B cell (primary cell): ENCODE data around the gene RTTN.

Source experiments
- EZH2 ChIP-seq: IDR thresholded peaks from 2 replicates; pipeline ENCODE4 v1.6.1; 2012; ENCODE audit warnings: borderline replicate concordance, low read depth, mild to moderate bottlenecking, moderate library complexity, low read length; ENCODE audit not compliant: insufficient read depth, poor library complexity, severe bottlenecking
- TF ChIP-seq, protein P1 (sequence below): fragments of 200-600 bp; IDR thresholded peaks from one replicate; pipeline ENCODE4 v1.8.0; 2022; ENCODE audit warnings: antibody characterized with exemption, mild to moderate bottlenecking

DNA sequence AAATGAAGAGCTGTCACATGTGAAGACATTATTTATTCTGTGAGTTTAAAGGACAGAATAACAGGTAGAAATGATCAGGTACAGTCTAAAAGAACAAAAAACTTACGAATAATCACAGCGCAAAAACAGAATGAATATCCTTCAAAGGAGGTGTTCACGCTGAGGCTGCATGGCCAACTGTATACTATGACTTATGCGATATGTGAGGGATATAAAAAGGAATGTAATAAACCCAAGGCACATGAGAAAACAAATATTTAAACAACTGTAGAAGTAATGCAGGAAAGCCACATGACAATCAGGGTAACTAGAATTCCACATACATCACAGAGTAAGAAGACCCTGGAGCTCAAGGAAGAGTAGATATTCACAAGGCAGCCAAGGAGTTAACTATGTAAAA lies 81.3 kb downstream of the RTTN start:
- TF ChIP-seq, protein P1, sequence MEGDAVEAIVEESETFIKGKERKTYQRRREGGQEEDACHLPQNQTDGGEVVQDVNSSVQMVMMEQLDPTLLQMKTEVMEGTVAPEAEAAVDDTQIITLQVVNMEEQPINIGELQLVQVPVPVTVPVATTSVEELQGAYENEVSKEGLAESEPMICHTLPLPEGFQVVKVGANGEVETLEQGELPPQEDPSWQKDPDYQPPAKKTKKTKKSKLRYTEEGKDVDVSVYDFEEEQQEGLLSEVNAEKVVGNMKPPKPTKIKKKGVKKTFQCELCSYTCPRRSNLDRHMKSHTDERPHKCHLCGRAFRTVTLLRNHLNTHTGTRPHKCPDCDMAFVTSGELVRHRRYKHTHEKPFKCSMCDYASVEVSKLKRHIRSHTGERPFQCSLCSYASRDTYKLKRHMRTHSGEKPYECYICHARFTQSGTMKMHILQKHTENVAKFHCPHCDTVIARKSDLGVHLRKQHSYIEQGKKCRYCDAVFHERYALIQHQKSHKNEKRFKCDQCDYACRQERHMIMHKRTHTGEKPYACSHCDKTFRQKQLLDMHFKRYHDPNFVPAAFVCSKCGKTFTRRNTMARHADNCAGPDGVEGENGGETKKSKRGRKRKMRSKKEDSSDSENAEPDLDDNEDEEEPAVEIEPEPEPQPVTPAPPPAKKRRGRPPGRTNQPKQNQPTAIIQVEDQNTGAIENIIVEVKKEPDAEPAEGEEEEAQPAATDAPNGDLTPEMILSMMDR, result no peak
- no peak for TF ChIP-seq EZH2
